Activated CD4-positive, alpha-beta T cell treated with anti-CD3 and anti-CD28 coated beads, Interleukin-2, Interleukin-6, amounts not matched to agents 100 ng/mL and 50 ng/mL, durations not matched to agents 16 hours and 8 hours (primary cell): ENCODE results near the gene PC.
A peak's percentile ranks its signal among the peaks of the same experiment; 100 is the strongest.
"Not testable (repeated sequence)": the region's sequence is repeated elsewhere in the genome, so short reads cannot be mapped to it uniquely, and the experiment has no call there.

Source experiments
- DNase-seq: peaks from one replicate; pipeline ENCODE4 v3.0.0-alpha.2; 2020

PC gene

GRCh38 chr11:66958232-66958955 is at the start of gene PC:
Gene PC, minus strand, starts transcription at chr11:66958383. Its CDS starts 86,224 bp downstream, at chr11:66872159.
- peak; percentile 99 for DNase-seq

DNA sequence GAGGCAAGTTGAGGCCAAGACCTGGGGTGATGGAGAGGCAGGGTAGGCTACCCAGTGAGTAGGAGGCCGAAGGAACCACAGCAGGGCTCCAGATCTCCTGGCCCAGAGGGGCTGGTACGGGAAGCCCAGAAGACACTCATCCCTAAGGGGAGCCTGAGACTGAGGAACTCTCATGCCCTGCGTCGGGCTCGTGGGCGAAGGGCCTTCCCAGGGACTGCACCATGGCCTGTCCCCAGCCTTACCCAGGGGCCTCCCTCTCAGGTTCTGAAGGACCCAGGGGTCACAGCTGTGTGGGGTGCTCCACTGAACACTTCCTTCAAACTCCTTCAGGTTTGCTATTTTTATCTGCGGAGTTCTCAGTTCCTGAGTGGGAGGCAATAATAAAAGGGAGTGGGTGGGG is 48.9 kb upstream of the PC start:
- no peak for DNase-seq

DNA sequence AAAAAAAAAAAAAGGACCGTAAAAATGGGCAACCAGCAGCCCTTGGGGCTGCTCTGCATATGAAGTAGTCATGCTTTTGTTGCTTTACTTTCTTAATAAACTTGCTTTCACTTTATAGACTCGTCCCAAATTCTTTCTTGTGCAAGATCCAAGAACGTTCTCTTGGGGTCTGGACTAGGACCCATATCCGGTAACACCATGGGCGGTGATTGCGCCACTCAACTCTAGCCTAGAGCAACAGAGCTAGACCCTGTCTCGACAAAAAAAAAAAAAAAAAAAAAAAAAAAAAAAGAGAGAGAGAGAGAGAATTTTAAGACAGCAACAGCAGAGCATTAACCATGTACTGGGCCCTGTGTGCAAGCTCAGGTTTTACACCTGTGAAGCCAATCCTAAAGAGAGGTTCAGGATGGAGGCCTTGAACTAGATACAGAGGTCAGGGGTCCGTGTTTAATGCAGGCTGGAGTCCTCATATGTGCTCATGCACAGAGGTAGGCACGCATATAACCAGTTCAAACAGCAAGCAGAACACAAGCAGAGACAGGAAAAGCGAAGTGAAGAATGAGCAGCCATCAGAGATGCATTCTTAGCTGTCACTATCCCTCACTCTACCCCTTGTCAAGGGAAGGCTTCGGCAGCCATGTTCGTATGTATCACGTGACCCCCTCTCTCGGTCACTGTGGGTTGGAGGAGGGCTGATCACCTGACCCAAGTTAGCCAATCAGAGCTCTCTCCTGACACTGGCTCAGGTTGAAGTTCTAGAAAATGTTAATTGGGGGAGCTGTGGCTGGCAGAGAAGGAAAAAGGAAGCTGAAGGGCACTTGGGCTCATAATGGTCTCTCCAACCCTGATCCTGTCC is 48.1 kb upstream of the PC start:
- DNase-seq = peak; percentile 21

DNA sequence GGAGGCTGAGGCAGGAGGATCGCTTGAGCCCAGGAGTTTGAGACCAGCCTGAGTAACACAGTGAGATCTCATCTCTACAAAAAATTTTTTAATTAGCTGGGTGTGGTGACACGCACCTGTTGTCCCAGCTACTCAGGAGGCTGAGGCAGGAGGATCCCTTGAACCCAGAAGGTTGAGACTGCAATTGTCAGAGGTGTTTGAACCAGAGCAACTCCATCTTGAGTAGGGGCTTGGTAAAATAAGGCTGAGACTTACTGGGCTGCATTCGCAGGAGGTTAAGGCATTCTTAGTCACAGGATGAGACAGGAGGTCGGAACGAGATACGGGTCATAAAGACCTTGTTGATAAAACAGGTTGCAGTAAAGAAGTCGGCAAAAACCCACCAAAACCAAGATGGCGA is 47.0 kb upstream of the PC start:
- DNase-seq = not testable (repeated sequence)

GRCh38 chr11:67002921-67003411 is 44.8 kb upstream of the PC start:
- no peak for DNase-seq

DNA sequence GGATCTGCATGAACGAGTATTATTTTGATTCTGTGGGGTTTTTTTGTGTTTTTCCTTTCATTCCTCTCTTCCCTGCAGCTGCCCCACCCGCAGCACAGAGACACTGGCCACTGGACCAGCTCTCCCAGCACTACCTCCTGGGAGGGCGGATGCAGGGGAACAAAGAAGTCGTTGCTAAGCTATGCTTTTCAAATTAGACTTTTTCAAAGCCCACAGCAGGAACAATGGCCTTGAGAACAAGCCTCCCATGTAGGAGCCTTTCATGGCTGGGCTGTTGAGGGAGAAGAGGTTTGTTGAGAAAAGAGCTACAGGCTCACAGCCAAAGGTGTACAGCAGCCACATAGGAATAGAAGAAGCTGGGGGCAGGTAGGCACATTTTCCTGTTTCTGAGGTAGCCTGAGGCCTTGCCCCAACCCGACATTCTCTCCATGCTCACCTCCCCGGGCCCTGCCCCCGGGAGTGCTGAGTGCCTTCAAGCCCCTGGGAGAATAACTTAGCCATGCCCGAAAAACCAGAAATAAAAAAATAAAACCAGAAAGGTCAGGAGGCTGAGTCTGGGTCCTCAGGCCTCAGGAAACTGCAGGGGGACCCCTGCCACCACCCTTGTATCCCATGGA is 44.2 kb upstream of the PC start:
- DNase-seq = no peak

DNA sequence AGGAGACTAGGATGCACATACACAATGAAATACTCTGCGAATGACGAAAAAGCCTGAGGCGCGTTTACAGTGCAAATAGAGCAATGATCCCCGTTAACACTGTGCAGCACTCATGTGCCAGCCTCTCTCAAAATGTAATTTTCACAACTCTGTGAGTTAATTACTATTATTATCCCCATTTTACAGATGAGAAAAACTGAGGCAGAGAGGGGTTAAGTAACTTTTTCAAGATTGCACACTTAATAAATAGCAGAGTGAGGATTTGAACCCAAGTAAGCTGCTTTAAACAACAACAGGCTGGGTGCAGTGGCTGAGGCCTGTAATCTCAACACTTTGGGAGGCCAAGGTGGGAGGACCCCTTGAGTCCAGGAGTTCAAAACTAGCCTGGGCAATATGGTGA is 43.1 kb upstream of the PC start:
- DNase-seq = no peak

- DNase-seq = no peak
Measured at GRCh38 chr11:66999555-66999954, 41.4 kb upstream of the PC start.

DNA sequence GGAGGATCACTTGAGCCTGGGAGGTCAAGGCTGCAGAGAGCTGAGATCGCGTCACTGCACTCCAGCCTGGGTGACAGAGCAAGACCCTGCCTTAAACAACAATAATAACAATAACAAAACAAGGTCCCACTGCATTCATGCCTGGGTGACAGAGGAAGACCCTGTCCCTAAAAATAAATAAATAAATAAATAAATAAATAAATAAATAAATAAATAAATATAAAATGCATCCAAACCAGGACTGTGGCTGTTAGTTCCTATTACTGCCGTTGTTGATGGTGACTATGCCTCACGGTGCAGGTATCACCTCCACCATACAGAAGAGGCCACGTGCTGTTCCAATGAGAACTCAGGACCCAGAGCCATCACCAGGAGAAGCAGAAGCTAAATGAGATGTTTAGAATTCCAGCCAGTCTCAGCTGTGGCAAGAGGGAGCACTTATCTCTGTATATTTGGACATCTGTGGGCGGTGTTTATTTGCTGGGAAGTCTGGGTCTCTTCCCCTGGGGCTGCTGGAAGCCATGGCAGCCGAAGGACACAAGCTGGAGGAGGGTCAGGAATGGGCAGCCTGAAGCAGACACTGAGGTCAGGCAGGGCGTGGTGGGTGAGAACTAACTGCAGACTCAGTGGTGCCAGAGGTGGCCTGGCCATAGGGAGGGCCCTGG is 38.6 kb upstream of the PC start:
- DNase-seq = no peak

DNA sequence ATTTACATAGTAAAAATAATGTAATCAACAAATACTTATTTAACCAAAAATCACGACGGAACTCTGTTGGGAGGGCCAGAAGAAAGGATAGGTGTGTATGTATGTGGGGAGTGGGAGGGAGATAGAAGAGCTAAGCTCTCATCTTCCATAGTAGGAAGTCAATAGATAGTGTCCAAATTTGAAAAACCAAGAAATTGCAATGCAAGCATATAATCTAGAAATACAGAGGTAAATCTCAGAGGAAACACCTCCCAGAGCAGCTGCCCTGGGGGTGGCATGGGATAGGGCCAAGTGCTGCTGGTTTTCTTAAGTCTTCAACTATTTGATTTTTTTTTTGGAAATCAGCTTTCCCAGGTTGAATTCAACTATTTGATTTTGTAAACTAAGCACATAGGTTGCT is 33.9 kb upstream of the PC start:
- no peak for DNase-seq

- DNase-seq = not testable (repeated sequence)
Measured at GRCh38 chr11:66989360-66989759, 31.2 kb upstream of the PC start.

DNA sequence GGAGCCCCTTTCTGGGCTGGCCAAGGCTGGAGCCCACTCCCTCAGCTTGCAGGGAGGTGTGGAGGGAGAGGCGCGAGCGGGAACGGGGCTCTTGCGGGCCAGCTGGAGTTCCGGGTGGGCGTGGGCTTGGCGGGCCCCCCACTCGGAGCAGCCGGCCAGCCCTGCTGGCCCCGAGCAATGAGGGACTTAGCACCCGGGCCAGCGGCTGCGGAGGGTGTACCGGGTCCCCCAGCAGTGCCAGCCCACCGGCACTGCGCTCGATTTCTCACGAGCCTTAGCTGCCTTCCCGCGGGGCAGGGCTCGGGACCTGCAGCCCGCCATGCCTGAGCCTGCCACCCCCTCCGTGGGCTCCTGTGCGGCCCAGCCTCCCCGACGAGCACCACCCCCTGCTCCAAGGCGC is 30.6 kb upstream of the PC start:
- not testable (repeated sequence) for DNase-seq

DNA sequence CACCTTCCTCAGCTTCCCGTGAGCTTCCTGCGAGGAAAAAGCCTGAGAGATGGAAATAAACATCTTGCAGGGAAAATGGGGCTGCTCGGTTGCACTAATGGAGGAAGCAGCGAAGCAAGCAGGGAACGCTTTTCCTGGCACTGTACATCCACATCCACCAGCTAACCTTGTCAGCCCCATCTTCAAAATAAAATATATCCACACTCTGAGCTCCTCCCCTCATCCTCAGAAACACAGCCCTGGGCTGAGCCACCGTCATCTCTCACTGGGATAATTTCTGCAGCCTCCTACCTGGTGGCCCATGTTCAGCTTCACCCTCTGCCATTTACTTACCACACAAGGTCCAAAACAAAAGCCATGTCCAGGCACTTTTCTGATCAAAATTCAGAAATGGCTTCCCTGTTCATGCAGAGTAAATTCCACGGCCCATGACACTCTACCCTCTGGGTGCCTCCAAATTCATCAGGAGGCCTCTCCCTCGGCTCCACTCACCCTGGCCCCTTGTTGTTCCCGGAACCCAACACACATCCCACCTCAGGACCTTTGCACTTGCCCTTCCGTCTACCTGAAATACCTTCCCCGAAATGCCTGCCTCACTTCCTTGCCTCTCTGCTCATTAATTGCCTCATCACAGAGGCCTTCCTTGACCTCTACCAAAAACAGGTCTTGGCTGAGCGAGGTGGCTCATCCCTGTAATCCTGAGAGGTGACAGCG is 29.9 kb upstream of the PC start:
- no peak for DNase-seq

- no peak for DNase-seq
Measured at GRCh38 chr11:66987158-66987620, 29.0 kb upstream of the PC start.

- no peak for DNase-seq
Measured at GRCh38 chr11:66986178-66986545, 28.0 kb upstream of the PC start.

DNA sequence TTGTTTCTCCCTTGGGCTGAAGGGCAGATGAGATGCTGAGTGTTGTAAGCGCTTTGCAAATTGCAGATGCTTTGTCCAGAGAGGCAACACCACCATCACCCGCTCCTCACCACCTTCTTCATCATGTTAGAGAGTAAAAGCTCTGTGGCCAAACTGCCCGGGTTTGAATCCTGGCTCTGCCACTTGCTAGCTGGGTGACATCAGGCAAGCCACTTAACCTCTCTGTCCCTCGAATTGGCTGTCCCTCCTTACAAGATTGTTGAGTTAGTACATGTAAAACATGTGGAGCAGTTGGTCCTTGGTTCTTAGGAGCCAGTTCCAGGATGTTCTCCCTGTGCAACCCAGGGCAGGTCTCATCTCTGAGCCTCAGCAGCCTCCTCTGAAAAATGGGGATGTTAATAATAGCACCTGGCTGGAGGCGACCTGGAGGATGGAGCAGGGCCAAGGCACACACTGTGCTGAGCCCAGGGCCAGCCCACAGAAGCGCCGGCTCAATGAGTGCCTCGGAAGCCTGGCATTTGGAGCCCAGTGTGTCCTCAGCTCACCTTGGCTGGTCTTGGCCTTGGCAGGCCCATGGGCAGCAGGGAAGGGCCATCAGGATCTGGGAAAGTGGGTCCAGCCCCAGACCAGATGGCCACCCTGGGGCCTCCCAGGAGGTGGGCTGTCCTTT is 27.5 kb upstream of the PC start:
- DNase-seq = no peak

GRCh38 chr11:66983275-66983924 is 25.2 kb upstream of the PC start:
- no peak for DNase-seq

- DNase-seq = no peak
Measured at GRCh38 chr11:66981976-66982578, 23.9 kb upstream of the PC start.

DNA sequence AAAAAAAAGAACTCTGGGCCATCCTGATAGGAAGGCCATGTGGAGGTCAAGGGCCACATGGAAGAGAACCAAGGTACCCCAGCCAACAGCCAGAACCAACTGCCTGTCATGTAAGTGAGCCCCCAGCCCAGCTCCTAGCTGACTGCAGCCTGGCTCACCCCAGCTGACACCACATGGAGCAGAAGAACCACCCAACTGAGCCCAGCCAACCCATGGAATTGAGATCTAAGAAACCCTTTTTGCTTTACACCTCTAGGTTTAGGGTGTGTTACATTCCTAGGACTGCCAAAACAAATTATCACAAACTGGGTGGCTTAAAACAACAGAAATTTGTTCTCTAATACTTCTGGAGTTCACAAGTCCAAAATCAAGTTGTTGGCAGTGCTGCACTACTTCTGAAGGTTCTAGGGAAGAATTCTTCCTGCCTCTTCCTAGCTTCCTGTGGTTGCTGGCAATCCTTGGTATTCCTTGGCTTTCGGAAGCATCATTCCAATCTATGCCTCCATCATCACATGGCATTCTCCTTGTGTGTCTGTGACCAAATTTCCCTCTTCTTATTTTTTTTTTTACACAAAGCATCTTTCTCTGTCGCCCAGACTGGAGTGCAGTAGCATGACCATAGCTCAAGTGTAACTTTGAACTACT is 21.3 kb upstream of the PC start:
- DNase-seq = no peak

DNA sequence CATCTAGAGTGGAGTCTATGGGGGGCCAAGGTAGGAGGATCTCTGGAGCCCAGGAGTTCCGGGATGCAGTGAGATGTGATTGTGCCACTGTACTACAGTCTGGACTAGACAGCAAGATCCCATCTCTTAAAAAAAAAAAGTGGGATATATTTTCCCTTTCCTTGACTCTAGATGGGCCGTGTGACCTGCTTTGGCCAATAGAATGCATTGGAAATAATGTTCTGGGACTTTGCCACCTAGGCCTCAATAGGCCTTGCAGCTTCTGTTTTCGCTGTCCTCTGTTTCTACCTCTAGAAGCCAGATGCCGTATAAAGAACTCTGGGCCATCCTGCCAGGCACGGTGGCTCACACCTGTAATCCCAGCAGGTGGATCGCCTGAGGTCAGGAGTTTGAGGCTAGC is 20.5 kb upstream of the PC start:
- no peak for DNase-seq
